Measurements from ENCODE around the gene ABHD12.

- TF ChIP-seq CTCF (IDR thresholded peaks at IDR 0.05; ENCODE audit: low read length): no peak
- no peak for TF ChIP-seq EZH2 (IDR thresholded peaks at IDR 0.05; ENCODE audit: borderline replicate concordance, low read length)
Observed at GRCh38 chr20:25301357-25301920, 89.2 kb downstream of the ABHD12 start.

Measured in OCI-LY1 (cell line).